GM20431 (cell line): ENCODE data around the gene WNK4.
"Not testable (repeated sequence)": the region's sequence is repeated elsewhere in the genome, so short reads cannot be mapped to it uniquely, and the experiment has no call there.

Experiments
- in situ Hi-C: fragments of 300-500 bp; cut with MseI, MboI; formaldehyde crosslinking; loops from one replicate; pipeline ENCODE4 v1.15.0; 2020; ENCODE audit warnings: low sequenced_read_pairs; ENCODE audit not compliant: unreplicated experiment

The WNK4 gene

DNA sequence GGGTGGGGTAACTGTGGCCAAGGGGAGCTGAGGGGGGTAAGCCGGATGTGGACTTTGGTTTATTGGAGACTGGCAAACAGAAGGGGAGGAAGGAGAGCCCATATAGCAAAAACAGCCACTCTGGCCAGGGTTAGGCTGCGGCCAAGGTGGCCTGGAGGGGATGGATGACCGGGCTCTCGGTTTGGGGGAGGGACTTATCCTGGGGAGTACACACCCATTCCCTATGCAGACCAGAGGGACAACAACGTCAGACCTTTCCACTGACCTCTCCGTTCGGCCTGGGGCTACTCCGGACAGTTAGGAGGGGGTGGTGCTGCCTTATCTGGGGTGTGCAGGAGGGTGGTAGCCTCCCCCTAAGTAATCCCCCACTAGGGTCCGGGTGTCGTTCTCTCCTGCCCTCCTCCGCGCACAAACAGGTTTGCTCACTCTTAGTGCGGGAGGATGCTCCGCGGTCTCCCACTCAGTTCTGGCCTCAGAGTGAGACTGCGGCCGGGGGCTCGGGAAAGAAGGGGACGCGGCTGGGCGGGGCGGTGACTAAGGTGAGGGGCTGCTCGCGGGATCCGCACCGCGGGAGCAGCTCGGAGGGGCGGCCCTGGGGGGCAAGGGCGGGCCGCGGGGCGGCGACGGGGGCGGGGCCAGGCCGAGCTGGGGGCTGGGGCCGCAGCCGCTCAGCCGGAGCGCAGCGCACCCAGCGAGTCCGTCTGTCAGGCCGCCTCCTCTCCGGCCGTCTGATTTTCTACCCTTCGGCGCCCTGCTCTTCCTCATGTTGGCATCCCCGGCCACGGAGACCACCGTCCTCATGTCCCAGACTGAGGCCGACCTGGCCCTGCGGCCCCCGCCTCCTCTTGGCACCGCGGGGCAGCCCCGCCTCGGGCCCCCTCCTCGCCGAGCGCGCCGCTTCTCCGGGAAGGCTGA is at the start of gene WNK4:
Gene WNK4, plus strand, starts transcription at position 675 of the 915 bp plus-strand sequence. Its CDS starts 89 bp downstream, at position 764.
- in situ Hi-C loops = no loop called here

GRCh38 chr17:42740699-42741098 is 39.7 kb upstream of the WNK4 start:
- in situ Hi-C loops = no loop called here

GRCh38 chr17:42742916-42743315 is 37.5 kb upstream of the WNK4 start:
- in situ Hi-C loops = not testable (repeated sequence)

DNA sequence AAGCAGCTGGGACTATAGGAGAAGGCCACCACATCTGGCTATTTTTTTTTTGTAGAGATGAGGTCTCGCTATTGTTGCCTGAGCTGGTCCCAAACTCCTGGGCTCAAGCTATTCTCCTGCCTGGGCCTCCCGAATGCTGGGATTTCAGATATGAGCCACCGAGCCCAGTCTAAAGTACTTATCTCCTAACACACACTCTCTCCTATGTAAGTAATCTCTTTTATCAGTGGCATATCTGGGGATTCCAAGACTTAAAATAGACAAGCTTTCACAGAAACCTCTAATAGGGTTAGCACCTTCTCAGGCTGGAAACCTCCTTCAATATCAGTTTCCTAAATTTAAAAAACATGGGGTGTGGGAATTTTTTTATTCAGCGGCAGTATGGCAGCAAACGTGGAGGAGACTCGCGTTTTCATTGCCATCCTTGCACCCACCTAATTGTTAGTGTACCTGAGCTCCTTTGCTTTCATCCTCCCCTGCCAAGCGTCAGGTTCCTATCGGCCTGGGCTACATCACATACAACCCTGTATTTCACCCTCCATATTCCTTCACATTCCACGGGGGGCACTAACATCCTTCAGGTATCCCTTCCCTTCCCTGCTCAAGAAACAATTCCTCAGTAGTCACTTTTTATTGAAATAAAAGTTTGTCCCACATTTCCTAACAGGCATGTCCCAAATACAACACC is 36.7 kb upstream of the WNK4 start:
- in situ Hi-C loops = no loop called here

DNA sequence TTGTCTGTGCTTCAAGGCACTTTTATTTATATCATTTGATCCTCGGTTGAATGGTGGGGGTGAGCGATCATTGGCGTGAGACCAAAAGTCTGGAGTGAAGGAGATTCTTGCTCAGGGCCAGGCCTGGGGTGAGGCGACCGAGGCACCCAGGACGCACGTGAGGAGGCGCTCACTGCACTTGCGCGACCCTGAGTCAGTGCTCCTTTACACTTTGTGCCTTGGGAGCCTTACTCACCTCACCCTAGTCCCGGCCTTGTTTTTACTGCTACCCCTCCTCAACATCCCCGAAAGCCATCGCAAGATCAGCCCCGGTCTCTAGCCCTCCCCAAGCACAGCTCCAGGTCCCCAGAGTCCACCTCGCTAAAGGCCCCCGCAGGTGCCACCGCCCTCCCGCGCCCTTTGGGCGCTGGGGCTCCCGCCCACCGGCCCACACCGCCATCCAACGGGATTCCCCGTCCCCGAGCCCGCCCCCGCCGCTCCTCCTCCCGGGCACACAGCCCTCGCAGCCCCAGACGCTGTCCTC is 36.1 kb upstream of the WNK4 start:
- in situ Hi-C loops = no loop called here

DNA sequence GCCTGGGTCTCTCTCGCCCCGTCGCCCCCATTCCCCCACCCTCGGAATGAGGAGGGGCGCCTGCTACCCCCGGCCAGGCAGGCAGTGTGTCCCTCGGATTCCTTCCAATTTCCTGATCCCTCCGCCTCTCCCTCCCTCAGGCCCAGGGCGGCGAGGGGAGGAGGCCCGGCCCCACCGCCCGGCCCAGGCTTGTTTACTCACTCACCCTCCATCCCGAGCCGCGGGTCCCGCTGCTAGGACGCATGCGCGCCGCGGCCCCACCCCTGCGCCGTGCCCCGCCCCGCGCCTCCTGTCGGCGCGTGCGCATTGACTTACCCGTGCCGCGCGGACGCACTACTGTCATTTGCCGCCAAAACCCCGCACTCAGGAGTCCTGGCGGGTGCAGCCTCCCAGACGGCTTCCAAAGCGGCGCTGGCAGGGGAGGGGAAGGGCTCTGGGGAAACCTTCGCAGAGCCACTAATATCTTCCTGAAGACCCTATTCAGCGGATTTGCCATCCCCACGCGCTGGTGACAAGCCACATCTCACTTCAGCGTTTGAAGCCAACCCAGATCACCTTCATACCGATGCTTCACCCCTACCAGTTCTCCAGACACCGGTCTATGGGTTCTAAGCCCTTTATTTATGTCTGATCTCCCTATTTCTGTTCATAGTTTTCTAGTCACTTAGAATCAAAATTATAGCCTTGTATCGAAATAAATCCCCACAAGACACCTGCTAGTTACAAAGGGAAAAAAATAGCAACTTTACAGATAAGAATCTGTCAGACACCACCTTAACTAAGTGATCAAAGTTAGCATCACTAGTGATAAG is 35.4 kb upstream of the WNK4 start, which contains the start of gene EZH1:
Gene EZH1, minus strand, starts transcription at position 235 of the 812 bp plus-strand sequence. CDS start 16,099 bp downstream, outside the sequence.
- in situ Hi-C loops = no loop called here

DNA sequence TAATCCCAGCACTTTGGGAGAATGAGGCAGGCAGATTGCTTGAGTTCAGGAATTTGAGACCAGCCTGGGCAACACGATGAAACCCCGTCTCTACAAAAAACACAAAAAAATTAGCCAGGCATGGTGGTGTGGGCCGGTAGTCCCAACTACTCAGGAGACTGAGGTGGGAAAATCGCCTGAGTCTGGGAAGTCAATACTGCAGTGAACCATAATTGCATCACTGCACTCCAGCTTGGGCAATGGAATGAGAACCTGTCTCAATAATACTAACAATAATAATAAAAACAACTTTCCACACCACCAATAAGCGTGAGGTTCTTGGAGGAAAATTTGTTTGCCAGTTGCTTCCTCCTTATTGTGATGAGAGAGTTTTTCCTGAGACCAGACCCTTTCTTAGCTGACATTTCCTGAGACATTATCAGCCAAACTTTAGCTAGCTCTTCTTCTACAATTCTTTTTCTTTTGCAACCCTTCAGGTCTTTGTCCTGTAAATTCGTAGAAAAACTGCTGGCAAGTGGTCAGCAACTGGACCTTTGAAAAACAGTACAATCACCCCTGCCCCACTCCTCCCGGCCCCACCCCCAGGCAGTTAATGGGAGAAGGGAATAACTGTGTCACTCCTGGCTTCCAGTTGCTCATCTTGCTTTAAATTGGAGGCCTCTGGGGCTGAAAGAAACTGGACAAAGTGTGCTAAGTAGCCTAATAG is 32.1 kb upstream of the WNK4 start:
- in situ Hi-C loops = no loop called here

DNA sequence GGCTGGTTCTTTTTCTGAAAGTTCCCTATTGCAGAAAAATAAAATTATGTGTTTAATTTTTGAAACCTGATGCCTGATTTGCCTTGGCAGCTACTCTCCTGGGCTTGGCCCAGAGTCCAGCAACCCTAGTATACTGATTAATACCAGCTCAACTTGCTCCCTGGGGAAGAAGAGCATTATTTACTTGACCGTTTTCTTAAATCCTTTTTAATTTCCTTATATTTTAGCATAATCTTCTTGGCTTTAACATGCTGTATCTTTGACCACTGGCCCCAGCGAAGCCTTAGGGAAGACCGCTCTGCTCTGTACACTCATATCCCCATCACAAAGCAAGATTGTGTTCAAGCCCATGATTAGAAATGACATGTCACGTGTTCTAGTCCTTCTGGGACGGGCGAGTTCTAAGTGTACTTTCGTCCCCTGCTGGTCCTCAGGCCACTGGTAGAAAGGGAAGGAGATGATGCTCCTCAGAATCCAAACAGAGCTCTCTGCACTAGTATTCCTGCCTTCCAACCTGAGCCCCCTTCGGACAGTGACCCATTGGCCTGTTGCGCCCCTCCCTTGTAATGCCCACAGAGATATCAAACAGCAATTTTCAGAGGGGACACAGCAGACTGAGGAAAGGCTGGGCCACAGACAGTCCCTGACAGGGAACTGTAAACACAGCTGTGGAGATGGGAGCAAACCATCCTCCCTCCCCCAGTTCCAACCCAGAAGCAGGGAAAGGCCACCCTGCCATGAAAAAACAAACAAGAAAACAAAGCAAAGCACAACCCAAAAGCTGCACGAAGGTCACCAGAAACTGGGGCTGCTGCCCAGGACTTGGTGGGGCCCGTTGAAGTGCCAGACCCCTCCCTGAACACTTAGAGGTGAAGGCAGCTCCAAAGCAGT is 31.3 kb upstream of the WNK4 start:
- in situ Hi-C loops = no loop called here

- in situ Hi-C loops = no loop called here
Measured at GRCh38 chr17:42750739-42751344, 29.6 kb upstream of the WNK4 start.

GRCh38 chr17:42751628-42752027 is 28.8 kb upstream of the WNK4 start:
- in situ Hi-C loops = no loop called here

- in situ Hi-C loops = no loop called here
Measured at GRCh38 chr17:42754782-42755181, 25.6 kb upstream of the WNK4 start.

DNA sequence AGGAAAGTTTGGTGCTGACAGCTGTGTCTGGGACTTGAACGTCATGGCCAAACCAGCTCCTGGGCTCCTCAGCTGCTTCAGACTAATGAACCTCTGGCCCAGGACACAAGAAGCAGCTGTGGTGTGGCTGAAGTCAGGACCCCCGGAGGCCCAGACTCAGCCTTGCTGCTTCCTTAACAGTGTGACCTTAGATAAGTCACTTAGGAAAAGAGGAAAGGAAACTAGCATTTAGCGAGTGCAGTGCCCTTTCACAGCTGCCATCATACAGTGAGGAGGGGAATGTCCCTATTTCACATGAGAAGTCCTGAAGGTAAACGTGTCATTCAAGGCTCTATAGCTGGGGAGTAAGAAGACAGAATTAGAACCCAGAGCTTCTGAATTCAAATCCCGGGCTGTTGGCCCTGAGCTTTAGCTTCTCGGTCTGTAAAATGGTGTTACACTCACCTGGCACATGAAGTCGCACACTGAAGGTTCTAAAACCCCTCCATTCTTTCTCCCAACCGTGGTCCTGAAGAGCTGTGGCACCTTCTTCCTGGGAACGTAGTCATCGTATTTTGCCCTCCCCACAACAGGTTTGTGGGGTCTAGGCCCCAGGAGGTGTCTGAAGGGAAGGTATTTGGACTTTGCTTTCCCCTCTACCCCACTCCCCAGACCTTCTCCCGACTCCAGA is 20.3 kb upstream of the WNK4 start:
- in situ Hi-C loops = loop anchor here (10.0 kb wide), 1 partner anchor 45 kb away; no protein-coding TSS in a partner anchor

DNA sequence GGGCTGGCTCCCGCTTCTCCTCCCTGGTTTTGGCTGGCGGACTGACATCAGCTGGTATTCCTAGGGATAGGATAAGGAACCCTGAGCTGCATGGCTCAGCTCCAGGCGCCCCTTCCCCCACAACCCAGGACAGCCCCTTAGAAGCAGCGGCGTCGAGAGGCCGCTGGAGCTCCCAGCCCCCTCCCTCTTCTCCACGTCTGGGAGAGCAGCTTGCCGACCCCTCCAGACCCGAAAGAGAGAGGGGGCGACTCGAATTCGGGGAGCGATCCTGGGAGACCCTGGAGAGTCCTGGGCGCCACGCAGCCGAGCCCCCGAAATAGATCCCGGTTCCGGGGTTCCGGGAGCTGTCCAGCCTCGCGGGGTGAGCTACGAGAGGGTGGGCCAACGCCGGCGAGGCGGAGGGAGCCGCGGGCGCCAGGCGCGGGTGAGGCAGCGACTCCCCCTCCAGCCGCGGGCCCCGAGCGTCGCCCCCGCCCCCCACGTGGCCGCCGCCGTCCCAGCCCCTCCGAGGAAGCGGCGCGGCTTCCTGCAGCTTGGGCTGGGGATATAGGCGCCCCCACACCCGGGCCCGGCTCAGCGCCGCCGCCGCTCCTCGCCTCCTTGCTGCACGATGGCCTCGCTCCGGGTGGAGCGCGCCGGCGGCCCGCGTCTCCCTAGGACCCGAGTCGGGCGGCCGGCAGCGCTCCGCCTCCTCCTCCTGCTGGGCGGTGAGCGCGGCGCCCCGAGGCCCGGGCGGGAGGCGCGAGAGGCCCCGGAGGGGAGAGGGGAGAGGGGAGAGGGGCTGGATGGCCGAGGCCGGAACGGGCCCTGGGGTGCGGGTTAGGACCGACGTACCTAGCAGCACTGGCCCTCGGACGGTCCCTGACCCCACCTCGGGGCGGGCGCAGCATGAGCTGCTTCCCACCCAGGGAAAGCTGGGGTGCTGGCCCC is 19.5 kb upstream of the WNK4 start, which contains the start of gene RAMP2:
Gene RAMP2, plus strand, starts transcription at position 576 of the 930 bp plus-strand sequence. Its CDS starts 35 bp downstream, at position 611.
- in situ Hi-C loops = loop anchor here (10.0 kb wide), 1 partner anchor 46 kb away; no protein-coding TSS in a partner anchor

DNA sequence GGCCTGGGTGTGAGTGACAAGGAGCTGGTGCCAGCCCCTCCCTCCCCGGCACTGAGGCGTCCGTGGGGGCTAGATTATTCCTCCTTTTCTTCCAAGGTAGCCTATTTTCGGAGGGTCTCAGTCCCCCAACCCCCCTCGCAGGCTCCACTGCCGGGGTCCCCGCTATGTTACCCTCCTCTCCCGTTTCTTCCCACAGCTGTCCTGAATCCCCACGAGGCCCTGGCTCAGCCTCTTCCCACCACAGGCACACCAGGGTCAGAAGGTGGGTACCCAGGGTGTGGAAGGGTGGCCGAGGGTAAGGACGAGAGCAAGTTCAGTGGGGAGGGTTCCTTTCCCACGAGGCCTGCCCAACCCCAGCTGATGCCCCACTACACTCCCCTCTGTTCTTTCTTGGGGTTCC is 18.8 kb upstream of the WNK4 start:
- in situ Hi-C loops = loop anchor here (10.0 kb wide), 1 partner anchor 47 kb away; no protein-coding TSS in a partner anchor

GRCh38 chr17:42766124-42766523 is 14.3 kb upstream of the WNK4 start:
- in situ Hi-C loops = loop anchor here (10.0 kb wide), 1 partner anchor 51 kb away; no protein-coding TSS in a partner anchor

GRCh38 chr17:42767512-42767911 is 12.9 kb upstream of the WNK4 start:
- in situ Hi-C loops = loop anchor here (10.0 kb wide), 1 partner anchor 53 kb away; no protein-coding TSS in a partner anchor
